SK-N-MC (cell line): ENCODE data around the gene LRRC28.

ENCODE experiments used
- DNase-seq: peaks from one replicate; pipeline ENCODE4 v3.0.0-alpha.2; 2011; ENCODE audit warnings: low read depth, low spot score
- H3K27ac ChIP-seq: fragments of 200-600 bp; sonication (generic); 2 replicates; pipeline ENCODE4 v1.5.1; 2016; ENCODE audit warnings: mixed run types
- H3K36me3 ChIP-seq: fragments of 200-600 bp; sonication (generic); 2 replicates; pipeline ENCODE4 v1.6.1; 2017; ENCODE audit warnings: antibody characterized with exemption, low read length, mixed read lengths; ENCODE audit not compliant: insufficient read depth
- H3K4me3 ChIP-seq: fragments of 200-600 bp; sonication (generic); 2 replicates; pipeline ENCODE4 v1.5.1; 2016
- H3K9ac ChIP-seq: fragments of 200-600 bp; sonication (generic); 2 replicates; pipeline ENCODE4 v1.8.0; 2017; ENCODE audit warnings: mixed run types, mixed read lengths; ENCODE audit not compliant: insufficient read length
- H3K9me3 ChIP-seq: fragments of 200-600 bp; sonication (generic); 2 replicates; pipeline ENCODE4 v1.6.1; 2017; ENCODE audit warnings: low read depth, mild to moderate bottlenecking, antibody characterized with exemption, low read length, moderate library complexity, mixed read lengths
- EZH2 ChIP-seq: fragments of 200-600 bp; sonication (generic); IDR thresholded peaks from one replicate; pipeline ENCODE4 v1.6.1; 2017; ENCODE audit warnings: antibody characterized with exemption
- FOXP2 ChIP-seq: optimal IDR thresholded peaks from 2 replicates; pipeline ENCODE3; 2011; ENCODE audit warnings: mild to moderate bottlenecking, moderate library complexity; ENCODE audit not compliant: insufficient read depth; ENCODE audit errors: extremely low read length, control extremely low read depth
- POLR2AphosphoS5 ChIP-seq: IDR thresholded peaks from 2 replicates; pipeline ENCODE4 v1.6.1; 2012; ENCODE audit warnings: mild to moderate bottlenecking, low read depth, low read length, borderline replicate concordance

LRRC28 gene

GRCh38 chr15:99345832-99346462, 94.7 kb downstream of the LRRC28 start:
- no peak for TF ChIP-seq POLR2AphosphoS5
- TF ChIP-seq EZH2, result no peak
- no peak for TF ChIP-seq FOXP2
- Histone ChIP-seq H3K4me3 (no peak overlapping the region), H3K9ac (no peak overlapping the region), H3K27ac (no peak overlapping the region), H3K36me3 (no peaks in the 10 kb centered on the region), H3K9me3 (no peaks in the 10 kb centered on the region)
- no peak for DNase-seq

- DNase-seq, result no peak
- H3K4me3 ChIP-seq, result no peak overlapping the region
- no peaks in the 10 kb centered on the region for H3K36me3 ChIP-seq
- no peak for TF ChIP-seq POLR2AphosphoS5
- TF ChIP-seq EZH2, result no peak
- TF ChIP-seq FOXP2, result no peak
- no peaks in the 10 kb centered on the region for H3K9me3 ChIP-seq
- no peak overlapping the region for H3K27ac ChIP-seq
- no peak overlapping the region for H3K9ac ChIP-seq
Measured at GRCh38 chr15:99347574-99347973, 96.3 kb downstream of the LRRC28 start.

GRCh38 chr15:99348412-99348811, 97.1 kb downstream of the LRRC28 start:
- no peak for TF ChIP-seq EZH2
- TF ChIP-seq FOXP2, result no peak
- no peak for TF ChIP-seq POLR2AphosphoS5

GRCh38 chr15:99350408-99350807, 99.1 kb downstream of the LRRC28 start:
- no peak overlapping the region for H3K27ac ChIP-seq
- H3K9ac ChIP-seq, result no peak overlapping the region
- H3K36me3 ChIP-seq, result no peaks in the 10 kb centered on the region
- TF ChIP-seq EZH2 (no peak), FOXP2 (no peak), POLR2AphosphoS5 (no peak)
- no peaks in the 10 kb centered on the region for H3K9me3 ChIP-seq
- no peak for DNase-seq
- no peak overlapping the region for H3K4me3 ChIP-seq

More at GRCh38 chr15:99348412-99348811, 97.1 kb downstream of the LRRC28 start:
- Histone ChIP-seq H3K9me3 (no peaks in the 10 kb centered on the region), H3K27ac (no peak overlapping the region), H3K4me3 (no peak overlapping the region), H3K36me3 (no peaks in the 10 kb centered on the region), H3K9ac (no peak overlapping the region)
- no peak for DNase-seq

GRCh38 chr15:99359769-99360168, 108.5 kb downstream of the LRRC28 start:
- Histone ChIP-seq H3K36me3 (peaks cover 16% of the 10 kb centered on the region), H3K27ac (no peak overlapping the region), H3K4me3 (no peak overlapping the region), H3K9ac (no peak overlapping the region), H3K9me3 (no peaks in the 10 kb centered on the region)
- no peak for DNase-seq
- no peak for TF ChIP-seq POLR2AphosphoS5
- TF ChIP-seq EZH2, result no peak
- no peak for TF ChIP-seq FOXP2

- H3K9ac ChIP-seq, result no peak overlapping the region
- H3K27ac ChIP-seq, result no peak overlapping the region
- no peak overlapping the region for H3K4me3 ChIP-seq
- DNase-seq, result no peak
- H3K9me3 ChIP-seq, result no peaks in the 10 kb centered on the region
- H3K36me3 ChIP-seq, result peaks cover 6% of the 10 kb centered on the region; the same call in 1 of the 2 replicates
- TF ChIP-seq EZH2 (no peak), POLR2AphosphoS5 (no peak), FOXP2 (no peak)
Measured at GRCh38 chr15:99361545-99362185, 110.4 kb downstream of the LRRC28 start.

- H3K27ac ChIP-seq, result no peak overlapping the region
Measured at GRCh38 chr15:99365242-99365641, 114.0 kb downstream of the LRRC28 start.

GRCh38 chr15:99366013-99366412, 114.7 kb downstream of the LRRC28 start:
- no peak for DNase-seq
- TF ChIP-seq FOXP2 (no peak), POLR2AphosphoS5 (no peak), EZH2 (no peak)
- no peak overlapping the region for H3K9ac ChIP-seq
- H3K9me3 ChIP-seq, result peaks cover 6% of the 10 kb centered on the region; the same call in 1 of the 2 replicates
- no peak overlapping the region for H3K4me3 ChIP-seq
- no peak overlapping the region for H3K27ac ChIP-seq
- peaks cover 6% of the 10 kb centered on the region; the same call in 1 of the 2 replicates for H3K36me3 ChIP-seq

More at GRCh38 chr15:99365242-99365641, 114.0 kb downstream of the LRRC28 start:
- no peak overlapping the region for H3K4me3 ChIP-seq
- no peak overlapping the region for H3K9ac ChIP-seq
- H3K9me3 ChIP-seq, result peaks cover 6% of the 10 kb centered on the region; the same call in 1 of the 2 replicates
- H3K36me3 ChIP-seq, result peaks cover 6% of the 10 kb centered on the region; the same call in 1 of the 2 replicates
- no peak for TF ChIP-seq FOXP2
- DNase-seq, result no peak
